GM19193 (cell line): ENCODE data around the gene CDH23.

ENCODE experiments used
- POLR2A ChIP-seq: IDR thresholded peaks from 4 replicates; pipeline ENCODE4 v1.6.1; 2011; ENCODE audit not compliant: insufficient read depth, insufficient read length; ENCODE audit errors: extremely low read depth

Gene CDH23

DNA sequence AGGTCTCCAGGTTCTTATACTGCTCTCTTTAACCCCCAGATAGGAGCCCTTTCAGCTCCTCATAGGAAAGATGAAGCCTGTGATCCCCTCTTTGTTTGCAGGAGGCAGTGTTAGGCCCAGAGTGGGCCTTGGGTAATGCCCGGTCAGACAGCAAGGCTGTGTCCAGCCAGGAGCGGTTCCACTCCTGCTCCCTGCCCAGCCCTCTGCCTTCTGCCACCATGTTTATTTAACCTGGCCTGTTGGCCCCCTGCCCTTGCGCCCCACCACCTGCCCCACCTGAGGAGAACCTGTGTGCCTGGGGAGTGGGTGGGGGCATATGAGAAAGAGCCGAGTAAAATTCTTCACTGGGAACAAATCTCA, 24.3 kb downstream of the CDH23 start:
- TF ChIP-seq POLR2A: no peak

DNA sequence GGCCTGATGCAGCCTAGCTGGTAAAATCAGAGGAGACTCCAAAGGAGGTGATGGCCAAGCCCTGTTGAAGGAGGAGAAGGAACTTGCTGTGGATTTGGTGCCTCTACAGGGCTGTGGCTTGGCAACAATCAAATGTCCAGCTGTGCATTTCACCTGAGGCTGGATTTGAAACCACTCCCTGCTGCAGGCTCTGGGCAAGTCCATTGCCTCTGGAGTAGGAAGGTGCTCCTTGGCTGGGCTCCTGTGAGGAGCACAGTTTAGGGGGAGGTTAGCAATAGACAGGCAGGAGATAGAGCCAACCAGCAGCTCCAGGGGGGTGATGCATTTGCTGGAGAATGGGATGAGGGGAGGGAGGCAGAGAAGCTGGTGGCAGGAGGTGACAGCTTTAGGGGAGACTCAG, 26.5 kb downstream of the CDH23 start:
- TF ChIP-seq POLR2A: no peak

DNA sequence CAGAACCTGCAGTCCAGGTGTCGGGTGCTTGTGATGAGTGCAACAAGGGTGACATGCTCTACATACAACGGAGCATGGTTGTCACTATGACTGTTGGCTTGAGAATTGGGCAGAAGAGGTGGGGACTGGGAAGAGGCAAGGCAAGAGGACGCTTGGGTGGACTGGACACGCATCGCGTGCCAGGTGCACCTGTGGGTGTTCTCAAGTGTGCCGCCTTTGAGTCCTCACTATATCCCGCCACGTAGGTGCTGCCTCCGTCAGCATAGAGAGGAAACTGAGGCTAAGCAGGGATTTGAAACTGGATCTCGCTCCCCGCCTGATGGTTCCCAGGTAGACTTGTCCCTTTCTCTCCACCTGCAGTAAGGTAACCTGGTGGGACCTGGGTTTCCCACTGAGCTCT, 27.2 kb downstream of the CDH23 start:
- TF ChIP-seq POLR2A: no peak

DNA sequence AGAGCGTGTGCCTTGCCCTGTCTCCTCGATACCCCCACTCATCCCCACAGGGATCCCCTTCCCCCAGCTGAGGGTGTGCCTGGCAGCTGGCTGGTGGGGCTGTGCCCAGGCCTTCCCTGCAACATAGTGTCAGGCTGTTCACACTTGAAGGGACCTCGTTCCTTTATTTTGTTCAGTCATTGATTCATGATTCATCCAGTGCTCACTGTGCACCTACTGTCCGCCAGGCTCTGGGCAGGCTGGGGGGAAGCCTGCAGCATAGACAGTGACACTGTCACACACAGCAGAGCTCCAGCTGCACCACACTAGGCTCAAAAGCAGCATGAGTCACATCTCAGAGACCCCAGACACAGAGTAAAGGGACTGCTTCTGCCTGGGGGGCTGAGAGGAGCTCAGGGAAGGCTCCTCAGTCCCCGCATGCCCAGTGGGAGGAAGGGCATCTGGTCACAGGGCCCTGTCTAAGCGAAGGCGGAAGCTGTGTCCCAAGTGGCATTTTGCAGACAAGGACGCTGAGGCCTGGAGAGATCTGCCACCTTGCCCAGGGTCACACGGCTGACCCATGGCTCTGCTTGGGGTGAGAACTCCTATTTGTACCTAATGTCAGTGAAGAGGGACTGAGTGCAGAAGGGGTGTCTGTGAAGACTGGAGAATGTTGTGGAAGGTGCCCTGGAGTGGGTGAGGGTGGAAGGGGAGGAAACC, 27.9 kb downstream of the CDH23 start:
- TF ChIP-seq POLR2A: no peak

DNA sequence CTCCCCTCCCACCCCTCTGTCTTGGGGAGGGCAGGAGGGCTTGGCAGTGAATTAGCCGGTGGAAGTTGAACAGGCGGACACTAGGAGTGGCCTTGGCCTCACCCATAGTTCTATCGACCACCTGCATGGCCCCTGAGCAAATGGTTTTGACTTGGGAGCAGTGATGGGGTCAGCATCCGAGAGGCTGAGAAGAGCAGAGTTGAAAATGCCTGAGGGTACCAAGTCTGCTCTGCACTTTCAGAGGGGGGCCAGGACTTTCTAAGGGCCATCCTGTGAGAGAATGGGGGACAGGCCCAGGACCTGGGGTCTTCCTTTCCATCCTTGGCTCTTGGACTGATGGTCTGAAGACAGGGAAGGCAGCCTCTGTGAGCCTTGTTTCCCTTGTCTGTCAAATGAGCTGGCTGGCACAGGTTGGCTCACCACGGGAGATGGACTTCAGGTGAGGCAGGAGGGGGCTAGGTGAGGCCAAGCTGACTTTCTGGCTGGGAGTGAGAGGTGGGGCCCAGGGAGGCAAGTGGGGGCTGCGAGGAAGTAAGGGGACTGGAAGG, 29.4 kb downstream of the CDH23 start:
- no peak for TF ChIP-seq POLR2A

DNA sequence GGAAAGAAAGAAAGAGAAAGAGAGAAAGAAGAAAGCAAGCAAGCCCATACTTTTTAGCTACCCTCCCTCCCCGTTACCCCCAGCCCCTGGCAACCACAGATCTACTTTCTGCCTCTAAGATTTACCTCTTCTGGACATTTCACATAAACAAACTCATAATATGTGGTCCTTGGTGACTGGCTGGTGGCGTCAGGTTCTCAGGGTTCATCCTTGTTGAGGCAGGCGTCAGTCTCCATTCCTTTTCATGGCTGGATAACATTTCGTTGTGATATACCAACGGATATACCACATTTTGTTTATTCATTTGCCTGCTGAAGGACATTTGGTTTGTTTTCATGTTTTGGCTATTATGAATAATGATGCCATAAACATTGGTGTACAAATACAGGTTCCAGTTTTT, 30.5 kb downstream of the CDH23 start:
- no peak for TF ChIP-seq POLR2A

DNA sequence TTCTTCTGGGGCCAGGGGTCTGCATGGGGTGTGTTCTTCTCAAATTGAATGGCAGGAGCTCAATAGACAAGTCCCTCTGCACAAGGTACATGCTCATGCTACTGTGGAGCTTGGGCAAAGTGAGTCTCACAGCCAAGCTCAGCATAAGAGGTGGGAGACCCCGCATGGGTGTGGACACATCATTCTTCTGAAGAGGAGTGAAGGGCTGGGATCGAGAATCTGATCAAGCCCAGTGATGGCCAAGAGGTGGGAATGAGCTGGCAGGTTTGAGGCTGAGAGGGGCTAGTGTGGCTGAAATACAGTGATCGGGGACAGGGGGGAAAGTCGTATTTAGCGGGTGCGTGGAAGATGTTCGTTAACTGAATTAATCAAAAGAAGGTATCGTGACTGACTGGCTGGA, 32.6 kb downstream of the CDH23 start:
- TF ChIP-seq POLR2A: no peak

DNA sequence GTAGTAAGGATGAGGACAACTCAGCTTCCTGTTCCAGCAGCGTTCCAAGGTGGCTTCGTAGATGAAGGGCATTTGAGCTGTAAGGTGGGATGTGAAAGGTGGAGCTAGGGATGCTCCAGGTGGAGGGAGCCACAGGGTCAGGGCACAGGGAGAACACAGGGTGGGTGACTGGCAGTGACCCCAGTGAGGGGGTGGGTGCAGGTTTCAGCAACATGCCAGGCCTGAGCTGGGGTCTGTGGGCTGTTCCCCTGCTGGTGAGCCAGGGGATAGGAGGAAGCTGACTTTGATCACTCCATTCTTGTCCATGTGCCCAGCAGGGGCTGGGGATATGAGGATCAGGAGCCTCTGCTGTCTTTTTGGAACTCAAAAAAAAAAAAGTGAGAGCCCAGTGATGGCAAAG, 33.2 kb downstream of the CDH23 start:
- TF ChIP-seq POLR2A: no peak

DNA sequence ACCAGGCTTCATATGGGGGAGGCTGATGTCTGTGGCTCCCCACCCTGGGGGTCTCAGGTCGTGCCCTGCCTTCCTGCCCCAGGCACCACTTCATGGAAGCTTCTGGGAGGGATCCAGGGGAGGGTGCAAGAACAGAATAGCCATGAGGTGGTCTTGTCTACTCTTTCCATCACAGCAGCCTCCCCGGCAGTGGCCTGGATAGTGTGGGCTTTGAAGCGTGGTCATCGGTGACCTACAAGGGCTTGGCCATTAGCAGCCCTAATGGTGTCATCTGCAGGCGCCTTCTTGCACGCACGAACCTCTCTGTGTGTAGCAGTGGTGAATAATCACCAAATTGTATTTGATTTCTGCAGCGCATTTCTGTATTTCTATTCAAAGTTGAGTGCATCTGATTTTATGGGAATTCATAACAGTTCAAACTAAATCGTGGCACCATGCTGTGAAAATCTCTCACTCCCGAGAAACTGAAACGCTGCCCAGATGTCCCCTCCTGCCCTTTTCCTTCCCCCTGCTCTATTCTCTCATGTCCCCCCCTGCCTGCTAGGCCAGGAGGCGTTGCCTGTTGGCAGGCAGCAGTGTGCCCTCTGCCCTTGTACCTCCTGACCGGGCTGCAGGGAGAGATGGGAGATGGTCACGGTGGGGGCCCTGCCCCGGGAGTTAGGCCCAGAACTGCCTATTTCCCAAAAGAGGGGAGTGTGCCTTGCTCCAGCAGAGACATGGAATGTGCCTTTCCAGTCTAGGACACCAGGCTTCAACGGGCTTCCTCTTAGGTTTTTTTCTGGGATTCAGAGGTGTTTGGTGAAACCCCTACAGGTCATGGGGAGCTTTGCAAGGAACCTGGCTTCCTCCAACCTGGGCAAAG, 34.8 kb downstream of the CDH23 start:
- TF ChIP-seq POLR2A: no peak

DNA sequence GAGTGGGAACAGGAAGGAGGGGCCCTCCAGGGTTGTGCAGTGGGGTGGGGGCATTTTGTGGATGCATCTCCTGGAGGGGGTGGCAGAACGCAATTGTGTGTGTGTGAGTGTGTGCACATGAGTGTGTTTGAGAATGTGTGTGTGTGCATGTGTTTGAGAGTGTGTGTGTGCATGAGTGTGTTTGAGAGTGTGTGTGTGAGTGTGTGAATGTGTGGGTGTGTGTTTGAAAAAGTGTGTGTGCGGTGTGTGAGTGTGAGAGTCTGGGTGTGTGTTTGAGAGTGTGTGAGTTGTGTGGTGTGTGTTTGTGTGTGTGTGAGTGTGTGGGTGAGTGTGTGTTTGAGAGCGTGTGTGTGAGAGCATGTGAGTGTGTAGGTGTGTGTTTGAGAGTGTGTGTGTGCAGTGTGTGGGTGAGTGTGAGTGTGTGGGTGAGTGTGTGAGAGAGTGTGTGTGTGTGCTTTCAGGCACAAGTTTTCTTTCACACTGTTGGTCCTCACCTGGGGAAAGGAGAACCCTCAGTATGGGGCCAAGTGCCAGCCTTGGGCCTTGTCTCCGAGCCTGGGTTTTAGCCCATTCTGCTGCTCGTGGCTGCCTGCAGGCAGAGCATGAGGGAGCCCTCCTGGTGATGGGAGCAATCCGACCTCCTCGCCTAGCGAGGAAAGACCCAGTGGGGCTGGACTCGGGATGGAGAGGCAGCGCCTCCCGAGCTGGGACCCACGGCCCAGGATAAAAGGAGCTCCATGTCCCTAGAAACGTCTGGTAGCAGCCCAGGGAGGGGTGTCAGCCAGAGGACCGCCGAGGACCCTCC, 35.6 kb downstream of the CDH23 start:
- TF ChIP-seq POLR2A: no peak

DNA sequence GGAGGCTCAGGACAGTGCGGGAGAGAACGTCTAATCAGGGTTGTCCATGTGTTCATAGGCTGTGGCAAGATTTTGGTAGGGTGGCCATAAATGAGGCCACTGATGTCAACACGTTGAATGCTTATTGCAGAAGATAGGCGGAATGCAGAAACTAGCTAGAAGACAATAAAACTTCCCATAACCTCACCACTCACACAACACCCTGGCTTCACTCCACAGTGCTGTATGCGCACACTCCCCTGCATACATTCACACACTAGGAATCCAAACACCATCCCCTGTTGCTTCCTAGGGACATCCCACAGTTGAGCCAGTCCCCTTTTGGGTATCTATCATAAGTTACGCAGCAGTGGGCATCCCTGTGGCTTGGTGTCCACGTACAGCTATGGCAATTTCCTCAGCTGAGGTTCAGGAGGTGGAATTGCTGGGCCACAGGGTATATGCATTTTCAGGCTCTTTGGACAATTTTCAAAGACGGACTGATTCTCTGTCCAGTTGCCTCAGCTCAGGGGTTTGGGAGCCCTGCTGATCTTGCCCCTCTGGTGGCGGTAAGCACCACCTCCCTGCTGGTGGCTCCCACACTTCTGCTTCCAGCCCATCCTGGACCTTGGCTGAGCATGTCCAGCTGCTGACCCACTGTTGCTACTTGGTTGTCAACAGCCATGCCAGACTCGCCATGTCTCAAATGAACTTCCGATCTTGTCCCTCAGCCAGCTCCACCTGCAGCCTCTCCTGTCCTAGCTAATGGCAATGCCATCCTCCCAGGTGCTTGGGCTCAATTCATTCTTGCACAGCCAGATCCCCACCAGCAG, 36.4 kb downstream of the CDH23 start:
- TF ChIP-seq POLR2A: no peak

DNA sequence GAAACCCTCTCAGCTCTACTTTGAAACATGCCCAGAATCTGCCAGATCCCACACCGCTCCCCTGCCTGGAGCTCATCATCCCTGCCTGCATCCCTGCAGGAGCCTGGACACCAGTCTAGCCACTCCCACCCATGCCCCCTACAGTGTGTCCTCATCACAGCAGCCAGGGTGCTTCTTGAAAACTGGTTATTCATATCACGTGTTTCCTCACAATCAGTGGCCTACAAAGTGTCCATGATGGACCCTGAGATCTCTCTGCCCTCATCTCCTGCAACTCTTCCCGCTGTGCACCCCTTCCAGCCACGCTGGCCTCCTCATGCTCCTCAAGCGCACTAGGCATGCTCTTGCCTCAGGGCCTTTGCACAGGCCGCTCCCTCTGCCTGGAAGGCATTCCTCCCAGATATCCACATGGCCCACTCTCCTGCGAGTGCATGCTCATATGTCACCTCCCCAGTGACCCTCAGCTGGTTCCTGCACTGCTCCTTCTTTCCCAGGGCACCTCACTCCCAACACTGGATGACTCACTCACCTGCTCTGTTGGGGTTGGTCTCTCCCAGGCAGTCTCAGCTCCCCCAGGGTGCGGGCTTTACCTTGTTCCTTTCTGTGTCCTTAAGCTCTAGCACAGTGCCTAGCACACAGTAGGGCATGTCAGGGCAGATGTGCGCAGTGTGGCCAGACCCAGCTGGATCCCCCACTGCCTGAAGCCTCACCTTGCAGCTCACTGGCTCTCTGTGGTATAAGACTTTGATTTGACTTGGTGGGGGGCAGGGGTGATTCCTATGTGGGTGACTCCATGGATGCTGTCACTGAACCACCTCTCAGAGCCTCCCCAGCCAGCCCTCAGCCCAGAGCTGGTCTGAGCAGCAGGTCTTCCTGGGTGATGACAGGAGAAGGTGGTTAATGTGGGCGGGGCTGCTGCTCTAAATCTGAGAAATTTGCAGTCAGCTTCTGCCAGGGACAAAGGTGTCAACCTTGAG, 37.3 kb downstream of the CDH23 start:
- TF ChIP-seq POLR2A: no peak

DNA sequence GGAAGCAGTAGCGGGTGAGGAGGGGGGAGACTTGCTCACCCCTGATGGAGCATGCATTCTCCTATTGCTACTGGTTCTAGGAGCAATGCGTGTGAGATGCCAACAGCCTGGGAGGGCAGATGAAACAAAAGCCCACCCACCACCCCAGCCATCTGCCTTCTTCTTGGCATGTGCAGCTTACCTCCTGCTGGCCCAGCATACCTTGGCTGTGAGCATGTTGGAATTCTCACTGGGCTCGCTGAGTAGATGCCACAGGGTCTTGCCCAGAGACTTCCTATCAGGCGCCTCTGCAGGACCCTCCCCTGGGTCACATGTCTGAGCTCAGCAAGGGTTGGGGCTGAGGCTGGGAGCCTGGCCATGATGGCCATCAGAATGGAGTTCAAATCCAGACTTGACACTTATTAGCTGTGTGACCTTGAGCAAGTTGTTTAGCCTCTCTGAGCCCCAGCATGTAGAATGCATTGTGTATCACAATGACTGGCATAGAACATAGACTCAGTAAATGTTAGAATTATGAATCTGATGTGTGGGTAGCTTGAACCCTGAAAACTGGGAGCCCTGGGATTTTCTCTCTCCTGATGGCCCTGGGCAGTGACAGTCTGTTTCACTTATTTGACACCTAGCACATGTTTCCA, 38.2 kb downstream of the CDH23 start:
- no peak for TF ChIP-seq POLR2A
